ENCODE measurements around the gene DMC1. TPM values are rescaled to one million over a fixed set of nuclear protein-coding genes. Genes with fewer than 3 reads are reported as not detected.

DMC1 gene
- total RNA-seq, 1 experiment from 2014 or later, result not detected

DNA sequence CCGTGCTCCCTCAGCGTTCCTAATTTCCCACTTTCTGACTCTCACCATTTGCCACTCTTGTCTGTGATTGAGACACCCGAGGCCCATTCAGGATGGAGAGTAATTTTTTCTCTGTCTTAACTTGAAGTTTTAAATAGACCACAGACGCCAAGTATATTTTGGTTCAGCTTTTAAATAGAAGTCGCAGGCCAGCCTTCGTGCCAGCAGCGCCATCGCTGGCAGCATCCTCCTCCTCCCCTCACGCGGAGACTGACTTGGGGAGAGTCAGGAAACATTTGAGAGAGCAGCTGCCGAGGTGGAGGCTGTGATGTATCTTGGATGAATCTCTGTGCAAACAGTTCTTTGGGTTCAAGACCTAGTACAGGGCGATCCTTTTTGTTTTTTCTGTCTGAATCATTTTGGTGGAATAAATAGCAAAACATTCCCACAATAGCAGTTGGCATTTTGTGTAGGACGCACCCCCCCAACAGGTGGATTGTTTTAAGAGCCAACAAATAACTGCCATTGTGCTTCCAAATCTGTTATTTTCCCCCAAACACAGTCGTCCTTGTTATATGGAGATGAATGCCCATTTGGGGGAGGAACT is 889 bp upstream of the DMC1 start:
- in situ Hi-C loops (cut with HindIII; ENCODE audit: low pct_unique_long_range_greater_than_20kb, low sequenced_read_pairs), result no loop called here
- DNase-seq (ENCODE audit: low read depth, low spot score), result peak; percentile 34

DNA sequence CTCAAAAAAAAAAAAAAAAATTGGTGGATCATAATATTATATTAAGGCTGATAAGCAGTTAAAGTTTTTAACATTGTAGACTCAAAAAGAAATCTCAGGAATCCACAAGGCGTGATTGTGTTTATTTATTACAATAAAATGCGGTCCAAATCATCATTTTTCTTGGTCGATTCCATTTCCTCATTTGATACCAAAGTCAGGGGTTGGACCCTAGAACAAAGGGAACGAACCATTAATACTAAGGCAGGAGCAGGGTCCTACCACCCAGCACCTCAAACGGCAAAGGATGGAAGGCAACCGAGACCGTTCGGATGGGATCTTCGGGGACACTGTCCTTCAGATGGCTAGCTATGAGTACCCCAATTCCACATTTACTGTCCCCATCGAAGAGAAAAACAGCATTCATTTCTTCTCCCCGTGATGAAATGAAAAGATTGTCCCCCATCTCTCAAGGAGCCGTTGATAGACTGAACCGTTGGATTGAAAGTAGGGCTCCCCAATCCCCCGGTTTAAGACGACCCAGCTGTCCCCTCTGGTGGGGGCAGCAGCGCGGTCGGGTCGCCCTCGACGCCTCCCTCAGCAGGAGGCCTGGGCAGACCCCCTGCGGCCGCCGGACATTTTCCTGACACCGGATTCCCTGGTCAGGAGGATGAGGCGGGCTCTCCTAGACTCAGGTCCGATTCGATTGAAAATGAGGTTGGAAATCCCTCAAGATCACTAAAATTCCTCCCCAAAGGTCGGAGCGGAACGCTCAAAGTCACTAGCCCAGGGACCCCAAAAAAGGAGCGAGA is 607 bp downstream of the DMC1 start:
- in situ Hi-C loops (cut with HindIII; ENCODE audit: low pct_unique_long_range_greater_than_20kb, low sequenced_read_pairs), result no loop called here
- no peak for DNase-seq (ENCODE audit: low read depth, low spot score)

DNA sequence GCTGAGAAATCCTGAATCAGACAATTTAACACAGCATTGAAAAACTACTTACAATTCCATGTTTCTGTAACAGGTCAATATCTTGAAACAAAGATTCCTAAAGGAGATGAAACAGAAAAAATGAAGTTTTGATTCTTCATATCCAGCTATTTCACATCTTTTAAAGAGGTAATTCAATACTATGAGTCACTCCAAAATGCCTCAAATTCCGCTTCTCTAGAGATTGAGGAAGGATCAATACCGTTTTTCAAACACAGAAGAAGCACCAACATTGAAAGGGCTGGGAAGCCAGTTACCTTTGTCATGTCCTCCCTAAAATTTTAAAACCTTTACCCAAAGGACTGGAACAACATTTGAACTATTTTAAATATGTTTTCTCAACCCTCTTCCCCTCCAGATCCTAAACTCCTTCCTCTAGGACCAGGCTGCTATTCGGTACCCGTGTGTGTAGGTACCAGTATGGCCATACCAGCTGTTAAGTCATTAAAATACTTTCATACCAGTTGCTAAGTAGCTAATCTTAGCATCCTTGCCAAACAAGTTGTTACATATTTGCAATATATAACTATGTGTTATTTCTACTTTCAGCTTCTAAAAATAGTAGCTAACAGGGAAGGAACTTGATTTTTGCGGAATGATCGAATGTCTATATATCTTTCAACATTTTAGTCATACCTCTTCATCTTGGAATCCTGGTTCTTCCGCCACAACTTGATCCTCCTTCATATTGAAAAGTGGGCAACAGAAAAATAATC is 2.3 kb downstream of the DMC1 start:
- no peak for DNase-seq (ENCODE audit: low read depth, low spot score)
- in situ Hi-C loops (cut with HindIII; ENCODE audit: low pct_unique_long_range_greater_than_20kb, low sequenced_read_pairs), result no loop called here

DNA sequence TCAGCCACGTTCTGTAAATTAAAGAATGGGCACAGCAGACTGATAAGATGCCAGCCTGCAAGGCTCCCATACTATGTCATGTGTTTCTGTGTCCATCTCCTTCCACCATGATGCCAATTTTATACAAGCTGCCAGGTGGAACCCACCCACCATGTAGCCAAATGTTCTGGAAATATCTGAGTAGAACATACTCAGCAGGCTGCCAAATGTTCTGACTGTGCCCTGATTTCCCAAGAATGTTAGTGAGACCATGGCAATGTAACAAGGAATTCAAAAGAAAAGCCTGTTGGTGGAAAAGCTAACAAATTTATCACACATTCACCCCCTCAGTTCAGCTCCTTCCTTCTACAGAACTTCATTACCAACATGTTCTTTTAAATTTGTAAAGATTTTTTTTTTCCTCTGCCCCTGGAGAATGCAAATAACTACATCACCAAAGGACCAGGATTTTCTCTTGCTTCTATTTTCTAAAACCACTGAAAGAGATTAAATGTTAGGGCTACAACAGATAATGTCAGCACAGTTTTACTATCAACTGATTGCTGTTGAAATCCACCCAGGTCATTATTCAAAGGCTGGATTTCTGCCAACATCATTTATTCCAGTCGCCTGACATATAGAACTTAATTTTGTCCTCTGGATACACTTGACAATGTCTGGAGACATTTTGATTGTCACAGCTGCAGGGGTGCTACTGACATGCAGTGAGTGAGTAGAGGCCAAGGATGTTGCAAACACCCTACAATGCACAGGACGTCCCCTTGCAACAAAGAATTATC is 3.1 kb downstream of the DMC1 start:
- in situ Hi-C loops (cut with HindIII; ENCODE audit: low pct_unique_long_range_greater_than_20kb, low sequenced_read_pairs), result no loop called here

DNA sequence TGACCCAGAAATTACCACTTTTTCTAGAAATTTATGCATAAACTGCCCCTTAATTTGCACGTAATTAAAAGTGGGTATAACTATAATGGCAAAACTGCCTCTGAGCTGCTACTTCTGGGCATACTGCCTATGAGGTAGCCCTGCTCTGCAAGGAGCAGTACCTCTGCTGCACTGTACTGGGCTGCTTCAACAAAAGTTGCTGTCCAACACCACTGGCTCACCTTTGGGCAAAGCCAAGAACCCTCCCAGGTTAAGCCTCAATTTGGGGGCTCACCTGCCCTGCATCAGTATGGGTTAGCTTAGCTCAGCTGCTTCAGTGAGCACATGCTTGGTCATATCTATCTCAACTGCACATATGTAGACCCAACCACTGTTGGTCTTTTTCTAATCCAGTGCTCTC is 4.5 kb downstream of the DMC1 start:
- DNase-seq (ENCODE audit: low read depth, low spot score), result no peak
- in situ Hi-C loops (cut with HindIII; ENCODE audit: low pct_unique_long_range_greater_than_20kb, low sequenced_read_pairs), result no loop called here

More for the DNA sequence above, 3.1 kb downstream of the DMC1 start:
- DNase-seq (ENCODE audit: low read depth, low spot score), result no peak

DNA sequence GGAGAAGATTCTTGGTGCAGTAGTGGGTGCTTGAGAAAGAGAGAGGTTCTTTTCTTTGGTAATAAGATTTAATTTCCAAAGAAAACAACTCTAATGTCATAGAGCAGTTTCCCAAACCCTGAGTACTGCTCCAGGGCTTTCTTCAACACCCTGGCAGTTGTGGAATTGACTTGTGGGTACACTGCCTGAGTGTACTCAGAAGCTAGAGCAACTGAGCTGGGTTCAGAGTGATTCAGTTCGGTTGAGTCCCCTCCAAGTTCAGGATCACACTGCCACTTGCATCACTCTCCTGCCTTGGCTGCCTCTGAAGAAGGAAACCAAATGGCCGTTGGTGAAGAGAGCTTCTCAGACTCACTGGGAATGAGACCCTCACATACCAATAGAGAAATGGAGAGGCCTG is 5.3 kb downstream of the DMC1 start:
- in situ Hi-C loops (cut with HindIII; ENCODE audit: low pct_unique_long_range_greater_than_20kb, low sequenced_read_pairs), result no loop called here
- DNase-seq (ENCODE audit: low read depth, low spot score), result no peak

DNA sequence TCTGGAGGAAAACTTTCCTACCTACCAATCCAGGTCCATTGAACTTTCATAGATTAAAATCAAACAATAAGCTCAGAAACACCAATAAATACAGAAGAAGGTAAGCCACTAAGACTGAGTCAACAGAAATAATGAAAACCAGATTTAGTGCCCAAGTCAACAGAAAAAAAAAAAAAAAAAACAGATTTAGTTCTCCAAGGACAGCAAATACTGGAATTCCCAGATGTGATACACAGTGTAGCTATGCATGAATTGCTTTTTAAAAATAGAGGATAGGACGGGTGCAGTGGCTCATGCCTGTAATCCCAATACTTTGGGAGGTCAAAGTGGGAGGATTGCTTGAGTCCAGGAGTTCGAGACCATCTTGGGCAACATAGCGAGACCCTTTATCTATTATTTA is 15.7 kb downstream of the DMC1 start:
- in situ Hi-C loops (cut with HindIII; ENCODE audit: low pct_unique_long_range_greater_than_20kb, low sequenced_read_pairs), result no loop called here
- DNase-seq (ENCODE audit: low read depth, low spot score), result no peak

DNA sequence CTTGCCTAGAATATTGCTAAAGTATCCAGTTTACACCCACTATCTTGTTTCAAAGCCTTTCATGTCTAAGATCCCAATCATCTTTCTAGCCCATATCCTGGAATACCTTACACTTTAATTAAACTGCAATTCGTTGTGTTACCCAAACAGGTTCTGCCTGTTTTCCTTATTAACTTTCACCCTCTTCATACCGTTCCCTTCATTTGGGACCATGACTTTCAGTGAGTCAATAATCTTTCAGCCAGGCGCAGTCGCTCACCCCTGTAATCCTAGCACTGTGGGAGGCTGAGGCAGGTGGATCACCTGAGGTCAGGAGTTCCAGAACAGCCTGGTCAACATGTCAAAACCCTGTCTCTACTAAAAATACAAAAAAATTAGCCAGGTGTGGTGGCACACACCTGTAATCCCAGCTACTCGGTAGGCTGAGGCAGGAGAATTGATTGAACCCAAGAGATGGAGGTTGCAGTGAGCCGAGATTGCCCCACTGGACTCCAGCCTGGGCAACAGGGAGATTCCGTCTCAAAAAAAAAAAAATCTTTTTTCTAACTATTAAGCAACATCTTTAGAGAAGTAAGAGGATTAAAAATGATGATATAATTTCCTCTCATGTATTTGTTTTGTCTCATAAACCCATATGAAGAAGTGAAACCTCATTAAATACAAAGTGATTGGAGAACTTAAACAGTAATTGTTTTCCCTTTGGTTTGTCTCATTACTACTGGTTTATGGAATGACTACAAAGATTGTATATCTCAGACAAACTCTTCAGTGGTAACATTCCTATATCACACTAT is 20.7 kb downstream of the DMC1 start:
- no peak for DNase-seq (ENCODE audit: low read depth, low spot score)
- in situ Hi-C loops (cut with HindIII; ENCODE audit: low pct_unique_long_range_greater_than_20kb, low sequenced_read_pairs), result no loop called here

DNA sequence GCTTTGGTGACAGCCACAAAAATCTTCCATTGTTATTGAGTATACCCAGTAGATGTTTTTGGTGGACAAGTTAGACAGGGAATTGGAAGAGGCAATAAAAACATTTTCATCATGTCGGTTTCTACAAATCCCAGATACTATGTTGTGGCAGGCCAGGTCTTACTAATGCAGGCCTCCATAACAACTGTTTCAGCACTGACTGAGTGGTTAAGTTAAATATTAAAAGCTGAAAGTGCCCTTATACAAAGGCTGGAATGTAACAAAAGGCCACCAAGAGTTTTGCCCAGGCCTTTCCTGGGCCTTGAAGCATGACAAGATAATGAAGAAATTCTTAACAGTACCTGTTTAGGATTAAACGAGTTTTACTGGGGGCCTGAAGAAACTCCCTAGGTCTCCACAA is 29.3 kb downstream of the DMC1 start:
- DNase-seq (ENCODE audit: low read depth, low spot score), result no peak
- in situ Hi-C loops (cut with HindIII; ENCODE audit: low pct_unique_long_range_greater_than_20kb, low sequenced_read_pairs), result no loop called here

DNA sequence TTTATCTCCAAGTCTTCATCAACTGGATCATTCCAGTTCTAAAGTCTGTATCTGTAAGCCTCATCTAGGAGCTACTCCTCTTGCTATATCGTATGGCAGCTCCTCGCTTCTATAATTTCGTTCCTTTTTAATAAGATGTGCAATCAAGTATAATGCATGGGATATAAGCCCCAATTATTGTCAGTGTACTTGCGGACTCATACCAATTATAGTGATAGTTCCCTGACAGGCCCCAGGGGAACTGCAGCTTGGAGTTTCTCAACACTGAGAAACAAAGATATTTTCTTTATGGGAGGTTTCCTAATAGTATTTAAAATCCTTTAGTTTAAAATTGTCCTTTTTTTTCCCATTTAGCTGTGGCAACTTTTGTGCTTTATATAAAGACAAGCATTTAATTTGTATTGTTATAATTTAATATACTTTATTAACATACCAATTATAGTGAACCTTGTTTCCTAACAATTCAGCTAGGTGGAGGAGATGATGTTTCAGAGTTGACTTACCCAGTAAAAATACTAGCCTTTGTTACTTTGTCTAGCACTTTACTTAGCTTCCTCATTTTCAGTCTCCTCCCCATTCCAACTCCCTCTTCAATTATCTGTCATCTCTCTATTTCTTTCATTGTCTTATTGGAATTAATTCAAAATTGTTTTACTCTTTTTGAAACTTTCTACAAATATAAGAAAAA is 38.6 kb downstream of the DMC1 start:
- in situ Hi-C loops (cut with HindIII; ENCODE audit: low pct_unique_long_range_greater_than_20kb, low sequenced_read_pairs), result no loop called here
- no peak for DNase-seq (ENCODE audit: low read depth, low spot score)

DNA sequence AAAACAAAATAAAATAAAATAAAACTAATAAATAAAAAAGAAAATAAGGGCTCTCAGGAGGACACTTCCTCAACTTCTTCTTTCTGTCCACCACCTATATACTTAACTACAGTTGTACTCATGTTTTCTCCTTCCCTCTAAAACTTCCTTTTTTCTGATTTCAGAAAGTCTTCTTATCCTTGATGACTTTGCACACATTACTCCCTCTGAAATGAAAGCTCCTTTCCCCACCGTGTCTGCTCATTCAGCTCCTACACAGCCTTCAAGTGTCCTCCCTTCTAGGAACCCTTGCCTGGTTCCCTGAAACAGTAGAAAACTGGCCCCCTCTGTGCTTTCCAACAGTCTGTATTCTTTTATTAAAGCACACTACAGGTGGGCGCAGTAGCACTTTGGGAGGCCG is 45.6 kb downstream of the DMC1 start:
- no peak for DNase-seq (ENCODE audit: low read depth, low spot score)
- in situ Hi-C loops (cut with HindIII; ENCODE audit: low pct_unique_long_range_greater_than_20kb, low sequenced_read_pairs), result no loop called here

DNA sequence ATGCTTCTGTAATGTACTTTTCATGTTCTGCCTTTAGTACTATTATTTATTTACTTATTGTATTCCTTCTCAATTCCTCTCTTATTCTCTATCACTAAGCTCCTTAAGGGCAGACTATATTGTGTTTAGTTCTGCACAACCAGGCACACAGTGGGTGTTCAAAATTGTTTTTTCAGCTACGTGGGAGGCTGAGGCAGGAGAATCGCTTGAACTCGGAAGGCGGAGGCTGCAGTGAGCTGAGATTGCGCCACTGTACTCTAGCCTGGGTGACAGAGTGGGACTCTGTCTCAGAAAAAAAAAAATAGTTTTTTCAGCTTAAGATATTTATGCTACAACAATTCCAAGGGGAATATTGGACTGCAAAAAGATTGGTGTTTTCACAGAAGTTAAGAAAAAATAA is 46.5 kb downstream of the DMC1 start:
- DNase-seq (ENCODE audit: low read depth, low spot score), result no peak
- in situ Hi-C loops (cut with HindIII; ENCODE audit: low pct_unique_long_range_greater_than_20kb, low sequenced_read_pairs), result no loop called here

DNA sequence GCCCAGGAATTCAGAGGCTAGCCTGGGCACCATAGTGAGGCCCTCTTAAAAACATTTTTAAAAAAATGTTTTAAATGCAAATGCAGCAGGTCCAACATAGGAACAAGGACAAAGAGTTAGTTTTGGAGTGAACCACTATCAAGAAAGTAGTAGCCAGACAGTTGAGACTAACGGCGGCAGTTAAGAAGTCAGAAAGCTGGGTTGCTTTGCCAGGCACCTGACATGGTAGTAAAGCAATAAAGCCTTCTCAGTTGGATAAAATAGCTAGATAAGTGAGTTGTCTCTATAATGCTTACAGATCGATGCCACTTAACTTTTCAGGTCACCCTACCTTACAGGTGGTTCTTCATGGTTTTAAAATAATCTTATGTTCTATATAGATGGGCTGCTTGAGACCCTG is 47.0 kb downstream of the DMC1 start:
- in situ Hi-C loops (cut with HindIII; ENCODE audit: low pct_unique_long_range_greater_than_20kb, low sequenced_read_pairs), result no loop called here
- DNase-seq (ENCODE audit: low read depth, low spot score), result no peak

DNA sequence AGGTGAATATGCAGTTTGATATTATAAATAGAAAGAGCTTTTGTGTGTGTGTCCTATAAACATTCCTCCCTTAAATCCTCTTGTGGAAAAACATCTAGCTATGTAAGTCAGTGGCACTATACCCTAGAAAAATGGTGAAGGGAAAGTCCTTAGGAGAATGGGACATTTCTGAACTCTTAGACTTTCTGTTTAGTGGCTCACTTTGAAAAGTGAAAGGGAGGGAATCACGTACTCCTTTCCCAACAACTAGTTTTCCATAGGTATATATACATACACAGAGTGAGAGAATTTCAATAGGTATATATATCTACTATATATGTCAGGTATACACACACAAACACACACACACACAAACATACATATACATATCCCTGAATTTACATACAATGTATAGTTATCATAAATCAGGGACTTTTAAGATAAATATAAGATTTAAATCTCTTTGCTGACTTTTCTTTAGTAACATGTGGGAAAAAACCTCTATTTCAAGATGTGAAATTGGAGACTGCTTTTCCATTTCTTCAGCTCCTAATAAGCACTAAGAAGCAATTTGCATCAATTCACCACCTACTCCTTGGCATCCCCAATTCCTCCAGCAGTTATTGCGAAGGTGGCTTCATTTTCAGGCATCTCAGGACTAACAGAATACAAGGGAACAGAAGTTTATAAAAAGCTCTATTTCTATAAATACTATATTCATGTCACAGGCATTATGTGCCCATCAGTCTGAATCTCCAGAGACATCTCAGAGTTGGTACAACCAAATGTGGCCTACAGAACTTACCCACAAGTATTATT is 50.3 kb downstream of the DMC1 start:
- DNase-seq (ENCODE audit: low read depth, low spot score), result no peak
- in situ Hi-C loops (cut with HindIII; ENCODE audit: low pct_unique_long_range_greater_than_20kb, low sequenced_read_pairs), result no loop called here

DNA sequence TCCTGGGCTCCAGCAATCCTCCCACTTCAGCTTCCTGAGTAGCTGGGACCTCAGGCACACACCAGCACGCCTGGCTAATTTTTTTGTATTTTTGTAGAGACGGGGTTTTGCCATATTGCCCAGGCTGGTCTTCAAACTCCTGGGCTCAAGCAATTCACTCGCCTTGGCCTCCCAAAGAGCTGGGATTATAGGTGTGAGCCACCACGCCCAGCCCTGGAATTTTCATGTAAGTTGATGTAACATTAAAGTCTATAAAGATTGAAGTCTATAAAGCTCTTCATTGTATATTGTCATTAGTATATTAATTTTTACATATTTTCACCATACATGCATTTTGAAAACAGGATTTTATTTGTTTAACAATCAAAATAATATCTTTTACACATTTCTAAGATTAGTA is 51.4 kb downstream of the DMC1 start:
- in situ Hi-C loops (cut with HindIII; ENCODE audit: low pct_unique_long_range_greater_than_20kb, low sequenced_read_pairs), result no loop called here
- DNase-seq (ENCODE audit: low read depth, low spot score), result no peak

DNA sequence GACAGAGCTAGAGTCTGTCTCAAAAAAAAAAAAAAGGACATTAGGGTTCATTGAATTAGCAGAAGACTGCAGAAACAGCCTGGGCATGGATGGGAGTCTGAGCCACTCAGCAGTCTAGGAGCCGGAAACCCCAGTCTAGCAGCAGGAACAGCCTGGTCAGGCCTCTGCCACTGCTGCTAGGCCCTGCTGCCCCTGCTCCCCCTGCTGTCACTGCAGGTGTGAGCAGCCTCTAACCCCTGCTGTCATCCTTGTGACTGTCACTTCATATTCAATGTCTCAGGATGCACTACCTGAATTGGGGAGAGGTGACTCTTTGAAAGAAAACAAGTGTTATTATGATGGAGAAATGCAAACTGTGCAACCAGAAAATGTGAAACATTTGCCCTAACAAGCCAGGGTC is 56.9 kb downstream of the DMC1 start:
- DNase-seq (ENCODE audit: low read depth, low spot score), result no peak
- in situ Hi-C loops (cut with HindIII; ENCODE audit: low pct_unique_long_range_greater_than_20kb, low sequenced_read_pairs), result no loop called here
